Epidermal melanocyte (primary cell): ENCODE measurements around the gene TMEM184C.

ENCODE experiments used
- DNase-seq: peaks from one replicate; pipeline ENCODE4 v3.0.0; 2011; ENCODE audit warnings: low spot score; ENCODE audit not compliant: insufficient read length

The TMEM184C gene

GRCh38 chr4:147599206-147599605, 18.0 kb upstream of the TMEM184C start:
- no peak for DNase-seq

GRCh38 chr4:147599769-147600168, 17.4 kb upstream of the TMEM184C start:
- no peak for DNase-seq

GRCh38 chr4:147605499-147605898, 11.7 kb upstream of the TMEM184C start:
- no peak for DNase-seq

GRCh38 chr4:147607471-147607870, 9.7 kb upstream of the TMEM184C start:
- no peak for DNase-seq

GRCh38 chr4:147610686-147611085, 6.5 kb upstream of the TMEM184C start:
- no peak for DNase-seq

- DNase-seq: no peak
Observed at GRCh38 chr4:147616849-147617172, 386 bp upstream of the TMEM184C start.

- no peak for DNase-seq
Observed at GRCh38 chr4:147617841-147618691, 869 bp downstream of the TMEM184C start.

- DNase-seq: no peak
Observed at GRCh38 chr4:147620315-147620714, 3.1 kb downstream of the TMEM184C start.

GRCh38 chr4:147625733-147626132, 8.5 kb downstream of the TMEM184C start:
- no peak for DNase-seq

GRCh38 chr4:147626903-147627302, 9.7 kb downstream of the TMEM184C start:
- no peak for DNase-seq

GRCh38 chr4:147628415-147628814, 11.2 kb downstream of the TMEM184C start:
- no peak for DNase-seq

- DNase-seq: no peak
Observed at GRCh38 chr4:147629783-147630730, 12.9 kb downstream of the TMEM184C start.

GRCh38 chr4:147633113-147633512, 15.9 kb downstream of the TMEM184C start:
- no peak for DNase-seq

- no peak for DNase-seq
Observed at GRCh38 chr4:147633643-147634042, 16.4 kb downstream of the TMEM184C start.

GRCh38 chr4:147635348-147635747, 18.2 kb downstream of the TMEM184C start:
- no peak for DNase-seq

GRCh38 chr4:147638365-147638764, 21.2 kb downstream of the TMEM184C start:
- no peak for DNase-seq

GRCh38 chr4:147638942-147639341, 21.7 kb downstream of the TMEM184C start:
- DNase-seq: no peak

- no peak for DNase-seq
Observed at GRCh38 chr4:147639388-147639787, 22.2 kb downstream of the TMEM184C start.

- no peak for DNase-seq
Observed at GRCh38 chr4:147640331-147640730, 23.1 kb downstream of the TMEM184C start.

- DNase-seq: no peak
Observed at GRCh38 chr4:147643616-147644015, 26.4 kb downstream of the TMEM184C start.

- no peak for DNase-seq
Observed at GRCh38 chr4:147644471-147644870, 27.3 kb downstream of the TMEM184C start.

GRCh38 chr4:147645099-147645498, 27.9 kb downstream of the TMEM184C start:
- DNase-seq: no peak
